Measurements from ENCODE around the gene ZNRF1.

DNA sequence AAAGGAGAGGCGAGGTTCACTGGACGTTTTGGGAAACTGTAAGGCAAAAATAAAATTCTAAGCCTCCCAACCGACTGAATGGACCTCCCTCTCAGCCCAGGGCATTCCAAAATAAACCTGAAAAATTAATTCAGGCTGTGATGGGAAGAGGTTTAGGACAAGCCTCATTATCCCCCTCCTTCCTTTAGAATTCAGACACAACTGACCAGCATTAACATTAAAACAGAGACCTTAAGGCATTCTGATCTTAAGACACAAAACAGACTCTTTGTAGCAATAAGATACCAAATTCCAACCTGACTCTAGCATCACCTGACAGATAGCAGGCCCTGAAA is 118.1 kb downstream of the ZNRF1 start:
- TF ChIP-seq, protein P1, sequence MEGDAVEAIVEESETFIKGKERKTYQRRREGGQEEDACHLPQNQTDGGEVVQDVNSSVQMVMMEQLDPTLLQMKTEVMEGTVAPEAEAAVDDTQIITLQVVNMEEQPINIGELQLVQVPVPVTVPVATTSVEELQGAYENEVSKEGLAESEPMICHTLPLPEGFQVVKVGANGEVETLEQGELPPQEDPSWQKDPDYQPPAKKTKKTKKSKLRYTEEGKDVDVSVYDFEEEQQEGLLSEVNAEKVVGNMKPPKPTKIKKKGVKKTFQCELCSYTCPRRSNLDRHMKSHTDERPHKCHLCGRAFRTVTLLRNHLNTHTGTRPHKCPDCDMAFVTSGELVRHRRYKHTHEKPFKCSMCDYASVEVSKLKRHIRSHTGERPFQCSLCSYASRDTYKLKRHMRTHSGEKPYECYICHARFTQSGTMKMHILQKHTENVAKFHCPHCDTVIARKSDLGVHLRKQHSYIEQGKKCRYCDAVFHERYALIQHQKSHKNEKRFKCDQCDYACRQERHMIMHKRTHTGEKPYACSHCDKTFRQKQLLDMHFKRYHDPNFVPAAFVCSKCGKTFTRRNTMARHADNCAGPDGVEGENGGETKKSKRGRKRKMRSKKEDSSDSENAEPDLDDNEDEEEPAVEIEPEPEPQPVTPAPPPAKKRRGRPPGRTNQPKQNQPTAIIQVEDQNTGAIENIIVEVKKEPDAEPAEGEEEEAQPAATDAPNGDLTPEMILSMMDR (IDR thresholded peaks at IDR 0.05), result no peak
- TF ChIP-seq POLR2A (IDR thresholded peaks at IDR 0.05), result no peak
